HepG2 (cell line): ENCODE data around the gene STOML2. TPM values are rescaled to one million over a fixed set of nuclear protein-coding genes. Genes with fewer than 3 reads are reported as not detected.

Source experiments
- BRCA1 ChIP-seq: sonication (generic); formaldehyde crosslinking; IDR thresholded peaks from 2 replicates; pipeline ENCODE4 v1.4.0; 2020; ENCODE audit warnings: missing genetic modification reagents
- FOXK1 ChIP-seq: sonication (generic); formaldehyde crosslinking; IDR thresholded peaks from 2 replicates; pipeline ENCODE4 v1.4.0; 2020; ENCODE audit warnings: low read depth, missing genetic modification reagents, borderline replicate concordance
- GPN1 ChIP-seq: sonication (generic); formaldehyde crosslinking; IDR thresholded peaks from 2 replicates; pipeline ENCODE4 v1.5.1; 2020; ENCODE audit warnings: missing genetic modification reagents, borderline replicate concordance
- HDAC2 ChIP-seq: sonication (generic); formaldehyde crosslinking; IDR thresholded peaks from 2 replicates; pipeline ENCODE4 v1.4.0; 2020; ENCODE audit warnings: missing genetic modification reagents
- HNRNPUL1 ChIP-seq: fragments of 200-400 bp; formaldehyde crosslinking; IDR thresholded peaks from 2 replicates; pipeline ENCODE4 v1.6.1; 2017; ENCODE audit warnings: low read depth, mild to moderate bottlenecking, low read length, moderate library complexity
- KAT7 ChIP-seq: IDR thresholded peaks from 2 replicates; pipeline ENCODE4 v1.6.1; 2018; ENCODE audit warnings: borderline replicate concordance, missing compliant biosample characterization
- KLF9 ChIP-seq: IDR thresholded peaks from 2 replicates; pipeline ENCODE4 v1.6.1; 2016; ENCODE audit warnings: low read depth
- NCOA1 ChIP-seq: sonication (generic); formaldehyde crosslinking; IDR thresholded peaks from 2 replicates; pipeline ENCODE4 v1.9.0; 2021; ENCODE audit warnings: missing genetic modification reagents
- NFE2L2 ChIP-seq: fragments of 150-350 bp; IDR thresholded peaks from 2 replicates; pipeline ENCODE4 v1.6.1; 2014; ENCODE audit warnings: low read length
- RAD51 ChIP-seq: fragments of 450-650 bp; IDR thresholded peaks from 2 replicates; pipeline ENCODE4 v1.6.1; 2016; ENCODE audit warnings: borderline replicate concordance
- RCOR2 ChIP-seq: IDR thresholded peaks from 2 replicates; pipeline ENCODE4 v1.6.1; 2016; ENCODE audit warnings: missing biosample characterization, missing genetic modification reagents
- TOE1 ChIP-seq: sonication (generic); formaldehyde crosslinking; IDR thresholded peaks from 2 replicates; pipeline ENCODE4 v1.4.0; 2020; ENCODE audit warnings: mild to moderate bottlenecking, missing genetic modification reagents
- ZFP37 ChIP-seq: sonication (generic); formaldehyde crosslinking; IDR thresholded peaks from 2 replicates; pipeline ENCODE4 v1.4.0; 2020; ENCODE audit warnings: missing genetic modification reagents, borderline replicate concordance
- ZMYM4 ChIP-seq: sonication (generic); formaldehyde crosslinking; IDR thresholded peaks from 2 replicates; pipeline ENCODE4 v1.8.1; 2023; ENCODE audit warnings: mild to moderate bottlenecking, missing genetic modification reagents
- ZNF329 ChIP-seq: sonication (generic); formaldehyde crosslinking; IDR thresholded peaks from 2 replicates; pipeline ENCODE4 v1.9.0; 2021; ENCODE audit warnings: low read depth, mild to moderate bottlenecking, missing genetic modification reagents
- ZNF614 ChIP-seq: IDR thresholded peaks from 2 replicates; pipeline ENCODE4 v1.6.1; 2018; ENCODE audit warnings: missing biosample characterization, missing genetic modification reagents, inconsistent platforms, borderline replicate concordance
- ZNF713 ChIP-seq: sonication (generic); formaldehyde crosslinking; IDR thresholded peaks from 2 replicates; pipeline ENCODE4 v1.4.0; 2020; ENCODE audit warnings: mild to moderate bottlenecking, missing genetic modification reagents
- ZNF746 ChIP-seq: sonication (generic); formaldehyde crosslinking; IDR thresholded peaks from 2 replicates; pipeline ENCODE4 v1.8.0; 2022; ENCODE audit warnings: mild to moderate bottlenecking, missing genetic modification reagents
- ZNF879 ChIP-seq: sonication (generic); formaldehyde crosslinking; IDR thresholded peaks from 2 replicates; pipeline ENCODE4 v1.8.1; 2023; ENCODE audit warnings: missing genetic modification reagents
- polyA plus RNA-seq, 8 experiments: library from polyadenylated mRNA; depleted of rRNA in 3 of 8; stranded (reverse) in 7 of 8; unstranded in 1 of 8; fragments of >200 nt; fragmentation: Illumina TruSeq in 4 of 8; extraction: Trizol in 4 of 8; gene quantifications; 2 replicates each; pipeline versions ENCODE4 v1.2.1 to v1.2.3, GENCODE V29; 2011 to 2016; ENCODE audit warnings: low read depth in 4 of 8, missing spikeins in 1 of 8, mixed read lengths in 1 of 8; ENCODE audit not compliant: insufficient read depth in 1 of 8
- total RNA-seq, 5 experiments: library from RNA; depleted of rRNA; stranded (reverse); fragments of >200 nt; fragmentation: Illumina TruSeq; extraction: Trizol; gene quantifications; 2 replicates each; pipeline ENCODE4 v1.2.3, GENCODE V29; 2016; ENCODE audit warnings: low read depth in 1 of 5
- TF ChIP-seq, protein P1 (sequence below): sonication (generic); formaldehyde crosslinking; IDR thresholded peaks from 2 replicates; pipeline ENCODE4 v1.5.0; 2020; ENCODE audit warnings: mild to moderate bottlenecking, missing genetic modification reagents
- TF ChIP-seq, protein P2 (sequence below): sonication (generic); formaldehyde crosslinking; conservative IDR thresholded peaks from 2 replicates; pipeline ENCODE4 v1.8.0; 2022; ENCODE audit warnings: low read depth, missing genetic modification reagents
- TF ChIP-seq, protein P3 (sequence below): sonication (generic); formaldehyde crosslinking; IDR thresholded peaks from 2 replicates; pipeline ENCODE4 v1.8.1; 2023; ENCODE audit warnings: mild to moderate bottlenecking, missing genetic modification reagents, borderline replicate concordance
- TF ChIP-seq, protein P4 (sequence below): sonication (generic); formaldehyde crosslinking; IDR thresholded peaks from 2 replicates; pipeline ENCODE4 v1.8.1; 2022; ENCODE audit warnings: mild to moderate bottlenecking, missing genetic modification reagents
- TF ChIP-seq, protein P5 (sequence below): sonication (generic); formaldehyde crosslinking; IDR thresholded peaks from 2 replicates; pipeline ENCODE4 v1.4.0; 2020; ENCODE audit warnings: missing genetic modification reagents, borderline replicate concordance

The STOML2 gene
- total and polyA plus RNA-seq, 2 of the 13 experiments (the other 11 are each of a cell fraction or from before 2014, with no cell fraction given) = 245 to 250 TPM

DNA sequence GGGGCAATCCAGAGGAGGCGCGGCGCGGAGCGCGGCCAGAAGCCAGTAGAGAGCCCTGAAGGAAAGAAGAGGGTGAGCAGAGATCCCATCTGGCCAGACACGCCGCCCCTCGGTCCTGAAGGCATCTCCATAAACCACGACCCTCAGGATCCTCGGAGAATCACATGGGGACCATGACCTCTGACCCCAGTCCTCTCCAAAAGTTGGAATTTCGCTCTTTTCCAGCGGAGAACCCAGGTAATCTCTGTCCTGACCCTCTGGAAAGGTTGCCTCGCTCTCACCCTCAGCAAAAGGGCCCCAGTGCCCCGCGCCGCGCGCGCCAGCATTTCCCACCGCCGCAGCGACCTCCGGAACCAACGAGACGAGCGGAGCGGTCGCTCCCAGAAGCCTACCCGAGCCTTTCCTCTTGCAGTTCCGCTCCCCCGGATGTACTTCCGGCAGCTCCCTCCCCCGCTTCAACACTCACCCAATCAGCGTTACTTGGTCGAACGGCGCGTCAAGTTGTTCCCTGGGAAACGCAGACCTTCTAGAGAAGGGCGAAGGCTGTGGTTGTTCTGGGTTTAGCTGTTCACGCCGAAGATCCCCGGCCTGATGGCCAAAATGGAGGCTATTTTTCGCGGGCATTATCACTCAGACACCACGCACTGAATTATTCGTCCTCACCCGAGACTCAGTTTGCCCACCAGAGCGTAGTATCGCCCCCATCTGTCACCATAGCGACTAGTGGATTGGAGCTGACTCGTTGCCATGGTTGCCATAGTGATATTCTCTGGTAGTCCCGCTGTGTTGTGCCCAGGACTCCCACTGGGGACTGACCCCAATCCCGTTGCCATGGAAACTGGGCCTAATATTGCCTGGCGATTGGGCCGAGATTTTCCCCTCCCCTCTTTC, at the start of gene STOML2 (continued):
- TF ChIP-seq, protein P1, sequence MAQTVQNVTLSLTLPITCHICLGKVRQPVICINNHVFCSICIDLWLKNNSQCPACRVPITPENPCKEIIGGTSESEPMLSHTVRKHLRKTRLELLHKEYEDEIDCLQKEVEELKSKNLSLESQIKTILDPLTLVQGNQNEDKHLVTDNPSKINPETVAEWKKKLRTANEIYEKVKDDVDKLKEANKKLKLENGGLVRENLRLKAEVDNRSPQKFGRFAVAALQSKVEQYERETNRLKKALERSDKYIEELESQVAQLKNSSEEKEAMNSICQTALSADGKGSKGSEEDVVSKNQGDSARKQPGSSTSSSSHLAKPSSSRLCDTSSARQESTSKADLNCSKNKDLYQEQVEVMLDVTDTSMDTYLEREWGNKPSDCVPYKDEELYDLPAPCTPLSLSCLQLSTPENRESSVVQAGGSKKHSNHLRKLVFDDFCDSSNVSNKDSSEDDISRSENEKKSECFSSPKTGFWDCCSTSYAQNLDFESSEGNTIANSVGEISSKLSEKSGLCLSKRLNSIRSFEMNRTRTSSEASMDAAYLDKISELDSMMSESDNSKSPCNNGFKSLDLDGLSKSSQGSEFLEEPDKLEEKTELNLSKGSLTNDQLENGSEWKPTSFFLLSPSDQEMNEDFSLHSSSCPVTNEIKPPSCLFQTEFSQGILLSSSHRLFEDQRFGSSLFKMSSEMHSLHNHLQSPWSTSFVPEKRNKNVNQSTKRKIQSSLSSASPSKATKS (CRISPR knock-in tag) = 0 out of 2 replicates have a peak, but pooled peaks have one; percentile 39
- TF ChIP-seq, protein P2, sequence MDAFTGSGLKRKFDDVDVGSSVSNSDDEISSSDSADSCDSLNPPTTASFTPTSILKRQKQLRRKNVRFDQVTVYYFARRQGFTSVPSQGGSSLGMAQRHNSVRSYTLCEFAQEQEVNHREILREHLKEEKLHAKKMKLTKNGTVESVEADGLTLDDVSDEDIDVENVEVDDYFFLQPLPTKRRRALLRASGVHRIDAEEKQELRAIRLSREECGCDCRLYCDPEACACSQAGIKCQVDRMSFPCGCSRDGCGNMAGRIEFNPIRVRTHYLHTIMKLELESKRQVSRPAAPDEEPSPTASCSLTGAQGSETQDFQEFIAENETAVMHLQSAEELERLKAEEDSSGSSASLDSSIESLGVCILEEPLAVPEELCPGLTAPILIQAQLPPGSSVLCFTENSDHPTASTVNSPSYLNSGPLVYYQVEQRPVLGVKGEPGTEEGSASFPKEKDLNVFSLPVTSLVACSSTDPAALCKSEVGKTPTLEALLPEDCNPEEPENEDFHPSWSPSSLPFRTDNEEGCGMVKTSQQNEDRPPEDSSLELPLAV = peak; percentile 86; the same call in 1 of the 2 replicates
- no peak; the same call in none of the 2 replicates for TF ChIP-seq ZNF746
- no peak for TF ChIP-seq NCOA1
- TF ChIP-seq GPN1 (CRISPR knock-in tag) = no peak
- TF ChIP-seq, protein P3, sequence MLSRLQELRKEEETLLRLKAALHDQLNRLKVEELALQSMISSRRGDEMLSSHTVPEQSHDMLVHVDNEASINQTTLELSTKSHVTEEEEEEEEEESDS (CRISPR knock-in tag) = no peak
- no peak; the same call in 1 of the 2 replicates for TF ChIP-seq ZNF879 (CRISPR knock-in tag)
- TF ChIP-seq TOE1 (CRISPR knock-in tag) = no peak
- peak; percentile 86; the same call in 1 of the 2 replicates for TF ChIP-seq ZMYM4 (CRISPR knock-in tag)
- peak; percentile 82; the same call in 1 of the 2 replicates for TF ChIP-seq FOXK1 (CRISPR knock-in tag)
- peak; percentile 96; the same call in 1 of the 2 replicates for TF ChIP-seq KAT7
- TF ChIP-seq HDAC2 = peak; percentile 88
- no peak for TF ChIP-seq RAD51
- TF ChIP-seq, protein P4, sequence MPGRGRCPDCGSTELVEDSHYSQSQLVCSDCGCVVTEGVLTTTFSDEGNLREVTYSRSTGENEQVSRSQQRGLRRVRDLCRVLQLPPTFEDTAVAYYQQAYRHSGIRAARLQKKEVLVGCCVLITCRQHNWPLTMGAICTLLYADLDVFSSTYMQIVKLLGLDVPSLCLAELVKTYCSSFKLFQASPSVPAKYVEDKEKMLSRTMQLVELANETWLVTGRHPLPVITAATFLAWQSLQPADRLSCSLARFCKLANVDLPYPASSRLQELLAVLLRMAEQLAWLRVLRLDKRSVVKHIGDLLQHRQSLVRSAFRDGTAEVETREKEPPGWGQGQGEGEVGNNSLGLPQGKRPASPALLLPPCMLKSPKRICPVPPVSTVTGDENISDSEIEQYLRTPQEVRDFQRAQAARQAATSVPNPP = 0 out of 2 replicates have a peak, but pooled peaks have one; percentile 43
- TF ChIP-seq, protein P5, sequence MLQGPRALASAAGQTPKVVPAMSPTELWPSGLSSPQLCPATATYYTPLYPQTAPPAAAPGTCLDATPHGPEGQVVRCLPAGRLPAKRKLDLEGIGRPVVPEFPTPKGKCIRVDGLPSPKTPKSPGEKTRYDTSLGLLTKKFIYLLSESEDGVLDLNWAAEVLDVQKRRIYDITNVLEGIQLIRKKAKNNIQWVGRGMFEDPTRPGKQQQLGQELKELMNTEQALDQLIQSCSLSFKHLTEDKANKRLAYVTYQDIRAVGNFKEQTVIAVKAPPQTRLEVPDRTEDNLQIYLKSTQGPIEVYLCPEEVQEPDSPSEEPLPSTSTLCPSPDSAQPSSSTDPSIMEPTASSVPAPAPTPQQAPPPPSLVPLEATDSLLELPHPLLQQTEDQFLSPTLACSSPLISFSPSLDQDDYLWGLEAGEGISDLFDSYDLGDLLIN = no peak
- TF ChIP-seq ZNF614 (CRISPR knock-in tag) = no peak; the same call in 1 of the 2 replicates
- no peak for TF ChIP-seq RCOR2 (CRISPR knock-in tag)
- TF ChIP-seq BRCA1 (CRISPR knock-in tag) = no peak
- no peak for TF ChIP-seq KLF9 (CRISPR knock-in tag)
- no peak for TF ChIP-seq ZNF713
- peak; percentile 52; the same call in 1 of the 2 replicates for TF ChIP-seq ZNF329 (CRISPR knock-in tag)
- TF ChIP-seq NFE2L2 = no peak
- peak; percentile 80; the same call in 1 of the 2 replicates for TF ChIP-seq ZFP37 (CRISPR knock-in tag)
- TF ChIP-seq HNRNPUL1 = no peak
